ENCODE measurements around the gene POC1A.
"Not testable (repeated sequence)": the region's sequence is repeated elsewhere in the genome, so short reads cannot be mapped to it uniquely, and the experiment has no call there.

POC1A gene

GRCh38 chr3:52041118-52041731, 113.0 kb downstream of the POC1A start:
- no peak for DNase-seq

GRCh38 chr3:52040600-52040999, 113.6 kb downstream of the POC1A start:
- DNase-seq = no peak

DNA sequence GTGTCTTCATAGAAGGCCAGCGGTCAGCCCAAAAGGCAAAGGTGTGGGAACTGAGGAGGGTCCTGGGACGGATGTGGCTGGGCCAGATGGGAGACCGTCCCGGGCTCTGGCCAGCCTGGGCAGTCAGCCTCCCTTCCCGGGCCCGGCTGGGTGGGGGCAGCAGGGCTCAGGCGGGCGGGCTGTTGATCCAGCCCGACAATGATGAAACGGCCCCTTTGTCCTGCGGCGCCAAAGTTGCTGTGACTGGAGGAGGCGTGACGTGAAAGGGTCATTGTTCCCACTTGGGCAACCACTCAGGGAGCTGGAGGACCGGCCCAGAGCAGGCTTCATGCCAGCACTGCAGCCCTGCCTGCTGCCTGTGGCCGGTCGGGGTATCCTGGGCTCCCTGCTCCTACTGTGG, 114.4 kb downstream of the POC1A start:
- no peak for DNase-seq

- no peak for DNase-seq
These were observed 114.8 kb downstream of the POC1A start for GRCh38 chr3:52039426-52039825.

DNA sequence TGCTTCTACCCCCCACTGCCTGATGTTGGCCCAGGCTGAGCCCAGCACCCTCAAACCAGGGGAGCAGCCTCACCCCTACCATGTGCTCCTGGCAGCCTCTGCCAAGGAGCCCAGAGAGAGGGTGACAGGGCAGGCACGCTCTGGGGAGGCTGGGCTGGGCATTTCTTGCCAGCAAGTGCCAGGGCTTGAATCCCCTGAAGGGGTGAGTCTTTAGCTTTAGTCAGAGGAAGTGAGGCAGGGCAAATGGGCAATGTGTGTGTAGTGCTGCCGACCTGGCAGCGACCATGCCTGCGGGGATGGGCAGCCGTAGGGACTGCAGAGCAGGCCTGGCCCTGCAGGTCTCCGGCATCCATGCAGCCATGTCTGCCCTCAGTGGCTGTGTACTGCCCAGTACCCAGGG, 116.0 kb downstream of the POC1A start:
- no peak for DNase-seq

- no peak for DNase-seq
These were observed 116.9 kb downstream of the POC1A start for GRCh38 chr3:52037291-52037690.

GRCh38 chr3:52036829-52037228, 117.4 kb downstream of the POC1A start:
- DNase-seq = no peak

GRCh38 chr3:52036222-52036694, 118.0 kb downstream of the POC1A start:
- DNase-seq = no peak

- no peak for DNase-seq
These were observed 119.6 kb downstream of the POC1A start for GRCh38 chr3:52034651-52035050.

DNA sequence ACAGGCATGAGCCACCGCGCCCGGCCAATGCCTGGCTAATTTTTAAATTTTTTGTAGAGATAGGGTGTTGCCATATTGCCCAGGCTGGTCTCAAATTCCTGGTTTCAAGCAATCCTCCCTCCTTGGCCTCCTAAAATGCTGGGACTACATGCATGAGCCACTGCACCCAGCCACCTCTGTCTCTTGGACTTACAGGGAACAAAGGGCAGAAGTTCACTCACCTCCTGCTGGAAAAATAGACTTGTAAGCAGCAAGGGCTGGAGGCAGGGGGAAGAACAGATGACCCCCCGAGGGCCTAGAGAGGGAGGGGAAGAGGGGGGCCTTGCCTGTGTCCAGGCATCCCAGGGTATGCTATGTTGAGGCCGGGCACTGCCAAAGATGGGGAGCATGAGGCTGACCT, 120.0 kb downstream of the POC1A start:
- no peak for DNase-seq

GRCh38 chr3:52033748-52034147, 120.5 kb downstream of the POC1A start:
- DNase-seq = not testable (repeated sequence)

GRCh38 chr3:52032702-52033408, 121.4 kb downstream of the POC1A start:
- peak; percentile 85 for DNase-seq

DNA sequence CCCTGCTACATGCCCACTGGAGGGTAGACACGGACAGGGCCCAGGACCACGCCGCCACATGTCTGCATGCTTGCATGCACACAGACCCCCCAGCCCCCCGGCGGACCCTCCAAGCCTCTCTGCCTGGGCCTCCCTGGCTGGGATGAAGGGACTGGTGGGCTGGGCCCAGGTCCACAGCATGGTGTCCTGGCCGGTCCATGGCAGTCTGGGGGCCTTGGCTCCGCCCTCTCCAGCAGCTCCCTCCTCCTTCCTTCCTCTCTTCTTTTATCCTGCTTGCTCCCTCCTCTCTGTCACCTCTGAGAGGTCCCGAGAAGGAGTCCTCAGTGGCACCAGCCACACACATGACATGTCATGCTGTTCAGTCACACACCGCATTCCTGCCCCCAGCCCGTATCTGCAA, 122.3 kb downstream of the POC1A start:
- no peak for DNase-seq

DNA sequence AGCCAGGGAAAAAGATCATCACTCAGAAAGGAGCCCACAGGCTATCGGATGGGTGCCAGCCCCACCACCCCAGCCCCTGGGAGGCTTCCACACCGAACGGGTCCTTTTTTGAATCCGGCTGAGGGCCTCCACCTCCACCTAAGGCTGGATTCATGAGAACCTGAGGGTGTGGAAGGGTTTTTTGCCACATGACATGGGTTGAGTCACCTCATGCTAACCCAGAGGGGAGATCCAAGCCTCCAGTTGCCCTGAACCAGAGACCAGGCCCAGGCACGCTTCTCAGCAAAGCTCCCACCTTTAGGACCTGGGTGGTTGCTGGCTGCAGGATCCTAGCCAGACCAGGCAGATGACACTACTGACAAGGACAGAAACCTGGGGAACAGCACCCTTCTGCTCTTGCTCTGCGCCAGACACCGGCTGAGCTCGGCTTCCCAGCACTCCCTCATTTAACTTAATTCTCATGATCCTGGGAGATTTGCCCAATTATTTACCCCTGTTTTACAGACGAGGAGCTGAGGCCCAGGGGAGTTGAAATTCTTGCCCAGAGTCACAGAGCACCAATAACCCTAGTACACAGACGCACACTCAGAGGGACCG, 123.4 kb downstream of the POC1A start:
- DNase-seq = no peak

GRCh38 chr3:52029535-52029934, 124.7 kb downstream of the POC1A start:
- no peak for DNase-seq

DNA sequence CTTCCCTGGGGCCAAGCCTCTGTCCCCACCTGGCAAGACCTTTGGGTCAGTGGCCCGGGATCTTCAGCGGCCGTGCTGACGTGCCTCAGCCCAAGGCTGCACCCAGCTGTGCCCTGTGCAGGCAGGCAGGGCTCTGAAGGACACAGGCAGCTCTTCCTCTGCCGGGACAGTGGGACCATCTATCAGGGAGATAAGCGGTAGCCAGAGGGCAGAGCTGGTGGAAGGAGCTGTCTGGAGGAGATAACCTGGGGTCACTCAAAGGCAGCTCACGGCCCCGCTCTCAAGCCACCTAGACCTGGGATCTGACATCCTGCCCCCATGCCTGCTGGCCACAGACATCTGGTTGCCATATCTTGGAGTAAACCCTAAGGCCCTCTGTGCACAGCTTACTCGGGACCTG, 125.2 kb downstream of the POC1A start:
- no peak for DNase-seq

DNA sequence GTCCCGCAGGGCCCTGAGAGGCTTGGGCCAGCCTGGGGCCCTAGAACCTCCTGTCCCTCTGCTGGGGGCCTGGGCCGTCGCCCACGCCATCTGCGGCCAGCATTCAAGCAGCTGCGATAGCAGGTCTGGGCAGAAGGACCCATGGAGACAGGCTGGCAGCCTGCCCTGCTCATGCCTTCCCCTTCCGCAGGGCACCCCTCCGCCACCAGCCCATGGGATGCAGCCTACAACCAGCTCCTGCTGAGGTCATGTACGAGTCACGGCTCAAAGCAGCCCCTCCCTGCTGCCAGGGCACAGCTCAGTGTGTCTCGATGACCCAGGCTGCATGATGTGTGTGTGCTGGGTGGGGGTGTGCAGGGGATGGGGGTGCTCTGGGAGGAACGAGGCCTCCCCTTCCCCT, 125.7 kb downstream of the POC1A start:
- no peak for DNase-seq

DNA sequence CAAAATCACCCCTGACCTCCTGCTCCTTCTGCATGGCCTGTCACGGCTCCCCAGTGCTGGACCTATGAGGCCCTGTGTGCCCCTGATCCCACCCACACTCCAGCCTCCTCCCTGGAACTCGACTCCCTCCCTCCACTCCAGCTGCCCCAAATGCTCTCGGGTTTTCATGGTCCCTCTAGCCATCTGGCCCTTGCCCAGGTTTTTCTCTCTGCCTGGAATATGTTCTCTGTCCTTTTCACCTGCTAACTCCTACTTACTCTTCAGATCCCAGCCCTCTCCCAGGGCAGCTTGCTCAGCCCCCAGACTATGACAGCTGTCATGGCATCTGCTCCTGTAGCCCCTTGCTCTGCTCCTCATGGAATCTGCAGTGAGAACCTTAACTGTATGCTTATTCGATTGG, 128.2 kb downstream of the POC1A start:
- DNase-seq = peak; percentile 99

GRCh38 chr3:52025453-52025852, 128.8 kb downstream of the POC1A start:
- peak; percentile 43 for DNase-seq
